ENCODE data around the gene CACNG4. TPM values are rescaled to one million over a fixed set of nuclear protein-coding genes. Genes with fewer than 3 reads are reported as not detected.

CACNG4 gene
- total and polyA plus RNA-seq, 8 donors, result 0.09 to 4.2 (median 0.32) TPM

GRCh38 chr17:66984730-66985129 is 20.2 kb downstream of the CACNG4 start:
- TF ChIP-seq, protein P1, sequence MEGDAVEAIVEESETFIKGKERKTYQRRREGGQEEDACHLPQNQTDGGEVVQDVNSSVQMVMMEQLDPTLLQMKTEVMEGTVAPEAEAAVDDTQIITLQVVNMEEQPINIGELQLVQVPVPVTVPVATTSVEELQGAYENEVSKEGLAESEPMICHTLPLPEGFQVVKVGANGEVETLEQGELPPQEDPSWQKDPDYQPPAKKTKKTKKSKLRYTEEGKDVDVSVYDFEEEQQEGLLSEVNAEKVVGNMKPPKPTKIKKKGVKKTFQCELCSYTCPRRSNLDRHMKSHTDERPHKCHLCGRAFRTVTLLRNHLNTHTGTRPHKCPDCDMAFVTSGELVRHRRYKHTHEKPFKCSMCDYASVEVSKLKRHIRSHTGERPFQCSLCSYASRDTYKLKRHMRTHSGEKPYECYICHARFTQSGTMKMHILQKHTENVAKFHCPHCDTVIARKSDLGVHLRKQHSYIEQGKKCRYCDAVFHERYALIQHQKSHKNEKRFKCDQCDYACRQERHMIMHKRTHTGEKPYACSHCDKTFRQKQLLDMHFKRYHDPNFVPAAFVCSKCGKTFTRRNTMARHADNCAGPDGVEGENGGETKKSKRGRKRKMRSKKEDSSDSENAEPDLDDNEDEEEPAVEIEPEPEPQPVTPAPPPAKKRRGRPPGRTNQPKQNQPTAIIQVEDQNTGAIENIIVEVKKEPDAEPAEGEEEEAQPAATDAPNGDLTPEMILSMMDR (IDR thresholded peaks at IDR 0.05), result no peak
- H3K4me1 ChIP-seq, result no peaks in the 10 kb centered on the region
- DNase-seq (no peak), FAIRE-seq (no peak), ATAC-seq (no peak)
- H3K27me3 ChIP-seq, result no peaks in the 10 kb centered on the region
- H3K9me3 ChIP-seq, result no peaks in the 10 kb centered on the region
- H3K36me3 ChIP-seq, result no peaks in the 10 kb centered on the region
- no peak overlapping the region for H3K4me3 ChIP-seq
- WGBS, 2 donors, result 61 to 81% methylated on average over 7 of the region's 7 CpGs
- intact Hi-C loops (cut with DNase I), result no loop called here
- no peak overlapping the region for H3K27ac ChIP-seq

GRCh38 chr17:66985338-66986237 is 21.1 kb downstream of the CACNG4 start:
- ATAC-seq (no peak), FAIRE-seq (no peak), DNase-seq (no peak)
- Histone ChIP-seq H3K27ac (no peak overlapping the region), H3K36me3 (no peaks in the 10 kb centered on the region), H3K4me3 (no peak overlapping the region), H3K9me3 (no peaks in the 10 kb centered on the region), H3K27me3 (no peaks in the 10 kb centered on the region), H3K4me1 (no peaks in the 10 kb centered on the region)
- WGBS, 2 donors, result 70 to 77% methylated on average over 12 of the region's 12 CpGs
- TF ChIP-seq, protein P1 (IDR thresholded peaks at IDR 0.05), result no peak
- intact Hi-C loops (cut with DNase I), result no loop called here

- intact Hi-C loops (cut with DNase I), result no loop called here
- H3K4me3 ChIP-seq, result no peak overlapping the region
- no peaks in the 10 kb centered on the region for H3K27me3 ChIP-seq
- no peak for DNase-seq
- no peaks in the 10 kb centered on the region for H3K36me3 ChIP-seq
- ATAC-seq, result no peak
- no peaks in the 10 kb centered on the region for H3K9me3 ChIP-seq
- no peaks in the 10 kb centered on the region for H3K4me1 ChIP-seq
- TF ChIP-seq, protein P1 (IDR thresholded peaks at IDR 0.05), result no peak
- 84 to 90% methylated on average over 4 of the region's 4 CpGs for WGBS, 2 donors
- no peak for FAIRE-seq
- no peak overlapping the region for H3K27ac ChIP-seq
Measured at GRCh38 chr17:66986659-66987058, 22.2 kb downstream of the CACNG4 start.

DNA sequence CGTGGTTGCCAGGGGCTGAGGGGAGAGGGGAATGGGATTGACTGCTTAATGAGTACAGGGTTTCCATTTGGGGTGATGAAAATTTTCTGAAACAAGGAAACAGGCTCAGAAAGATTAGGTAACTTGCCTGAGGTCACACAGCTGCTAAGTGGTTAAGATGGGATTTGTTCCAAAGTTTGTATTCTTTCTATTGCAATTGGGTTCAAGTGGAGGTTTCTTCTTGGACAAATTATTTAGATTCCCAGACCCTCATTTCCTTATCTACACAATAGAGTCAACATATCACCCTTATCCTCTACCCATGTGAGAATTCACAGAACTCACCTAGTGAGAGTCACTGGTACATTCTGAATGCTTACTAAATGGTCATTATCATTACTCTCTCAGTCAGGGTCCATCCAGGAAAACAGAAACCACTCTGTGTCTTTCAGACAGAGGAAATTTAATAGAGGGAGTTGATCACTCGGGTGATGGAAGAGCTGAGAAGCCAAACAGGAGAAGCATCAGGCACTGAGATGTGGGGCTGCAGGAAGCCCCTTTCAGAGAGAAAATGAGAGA is 22.6 kb downstream of the CACNG4 start:
- WGBS, 2 donors, result 58 to 62% methylated on average over 2 of the region's 2 CpGs
- TF ChIP-seq, protein P1 (IDR thresholded peaks at IDR 0.05), result no peak
- ATAC-seq (no peak), DNase-seq (no peak), FAIRE-seq (no peak)
- intact Hi-C loops (cut with DNase I), result no loop called here
- Histone ChIP-seq H3K27me3 (no peaks in the 10 kb centered on the region), H3K36me3 (no peaks in the 10 kb centered on the region), H3K9me3 (no peaks in the 10 kb centered on the region), H3K4me3 (no peak overlapping the region), H3K4me1 (no peaks in the 10 kb centered on the region), H3K27ac (no peak overlapping the region)

Data from pancreas (tissue), 10 donors.